22Rv1 (cell line): ENCODE data around the gene TMEM213.

Experiments
- H3K27ac ChIP-seq: fragments of 450-650 bp; 2 replicates; pipeline ENCODE4 v1.5.1; 2017
- ZFX ChIP-seq: fragments of 450-650 bp; IDR thresholded peaks from 2 replicates; pipeline ENCODE4 v1.6.1; 2017; ENCODE audit warnings: antibody characterized with exemption, borderline replicate concordance
- TF ChIP-seq, protein P1 (sequence below): fragments of 450-650 bp; IDR thresholded peaks from 2 replicates; pipeline ENCODE4 v1.5.1; 2017; ENCODE audit warnings: mild to moderate bottlenecking

TMEM213 gene

DNA sequence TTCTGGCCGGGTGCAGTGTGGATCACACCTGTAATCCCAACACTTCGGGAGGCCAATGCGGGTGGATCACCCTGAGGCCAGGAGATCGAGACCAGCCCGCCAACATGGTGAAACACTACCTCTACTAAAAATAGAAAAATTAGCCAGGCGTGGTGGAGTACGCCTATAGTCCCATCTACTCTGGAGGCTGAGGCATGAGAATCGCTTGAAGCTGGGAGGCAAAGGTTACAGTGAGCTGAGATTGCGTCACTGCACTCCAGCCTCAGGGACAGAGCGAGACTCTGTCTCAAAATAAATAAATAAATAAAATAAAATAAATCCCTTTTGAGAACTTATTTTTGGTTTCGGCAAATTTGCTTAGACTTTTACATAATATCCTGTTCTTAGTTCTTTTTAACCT, 31.5 kb downstream of the TMEM213 start:
- TF ChIP-seq, protein P1, sequence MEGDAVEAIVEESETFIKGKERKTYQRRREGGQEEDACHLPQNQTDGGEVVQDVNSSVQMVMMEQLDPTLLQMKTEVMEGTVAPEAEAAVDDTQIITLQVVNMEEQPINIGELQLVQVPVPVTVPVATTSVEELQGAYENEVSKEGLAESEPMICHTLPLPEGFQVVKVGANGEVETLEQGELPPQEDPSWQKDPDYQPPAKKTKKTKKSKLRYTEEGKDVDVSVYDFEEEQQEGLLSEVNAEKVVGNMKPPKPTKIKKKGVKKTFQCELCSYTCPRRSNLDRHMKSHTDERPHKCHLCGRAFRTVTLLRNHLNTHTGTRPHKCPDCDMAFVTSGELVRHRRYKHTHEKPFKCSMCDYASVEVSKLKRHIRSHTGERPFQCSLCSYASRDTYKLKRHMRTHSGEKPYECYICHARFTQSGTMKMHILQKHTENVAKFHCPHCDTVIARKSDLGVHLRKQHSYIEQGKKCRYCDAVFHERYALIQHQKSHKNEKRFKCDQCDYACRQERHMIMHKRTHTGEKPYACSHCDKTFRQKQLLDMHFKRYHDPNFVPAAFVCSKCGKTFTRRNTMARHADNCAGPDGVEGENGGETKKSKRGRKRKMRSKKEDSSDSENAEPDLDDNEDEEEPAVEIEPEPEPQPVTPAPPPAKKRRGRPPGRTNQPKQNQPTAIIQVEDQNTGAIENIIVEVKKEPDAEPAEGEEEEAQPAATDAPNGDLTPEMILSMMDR, result no peak
- TF ChIP-seq ZFX, result no peak
- H3K27ac ChIP-seq, result no peak overlapping the region

DNA sequence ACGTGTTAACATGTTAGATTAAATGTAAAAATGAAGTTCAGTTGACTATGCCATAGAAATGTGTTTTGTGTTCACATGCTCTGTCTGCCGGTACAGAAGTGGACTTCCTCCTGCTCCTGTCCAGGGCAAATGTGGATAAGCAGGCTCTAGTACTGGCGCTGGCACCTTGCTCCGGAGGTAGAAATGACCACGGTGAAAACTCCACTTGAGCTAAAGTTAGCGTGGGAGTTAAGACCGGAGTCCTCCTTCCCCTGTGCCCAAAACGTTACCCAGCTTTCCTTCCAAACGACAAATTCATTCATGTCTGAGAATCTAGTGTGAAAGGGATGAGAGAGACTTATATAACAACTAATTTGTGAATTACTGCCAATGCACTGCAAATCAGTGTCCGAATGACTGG, 35.2 kb downstream of the TMEM213 start:
- no peak overlapping the region for H3K27ac ChIP-seq
- no peak for TF ChIP-seq ZFX
- TF ChIP-seq, protein P1, result no peak

DNA sequence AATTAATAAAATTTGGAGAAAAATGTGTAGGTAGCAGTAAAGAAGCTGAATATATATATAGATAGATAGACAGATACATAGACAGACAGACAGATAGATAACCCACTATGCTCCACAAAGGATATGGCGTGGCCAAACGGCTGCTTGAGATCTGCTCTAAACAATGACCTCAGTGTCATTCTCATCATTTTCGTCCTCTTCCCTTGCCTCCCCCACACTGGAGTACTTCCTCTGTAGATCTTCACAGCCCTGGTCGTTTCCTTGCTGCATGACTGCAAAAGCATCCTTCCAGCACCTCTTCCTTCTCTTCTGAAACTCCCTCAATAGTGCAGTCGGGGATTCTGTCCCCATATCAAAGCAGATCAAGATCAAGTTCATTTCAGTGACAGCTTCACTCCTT, 35.8 kb downstream of the TMEM213 start:
- no peak for TF ChIP-seq ZFX
- TF ChIP-seq, protein P1, result no peak
- no peak overlapping the region for H3K27ac ChIP-seq

DNA sequence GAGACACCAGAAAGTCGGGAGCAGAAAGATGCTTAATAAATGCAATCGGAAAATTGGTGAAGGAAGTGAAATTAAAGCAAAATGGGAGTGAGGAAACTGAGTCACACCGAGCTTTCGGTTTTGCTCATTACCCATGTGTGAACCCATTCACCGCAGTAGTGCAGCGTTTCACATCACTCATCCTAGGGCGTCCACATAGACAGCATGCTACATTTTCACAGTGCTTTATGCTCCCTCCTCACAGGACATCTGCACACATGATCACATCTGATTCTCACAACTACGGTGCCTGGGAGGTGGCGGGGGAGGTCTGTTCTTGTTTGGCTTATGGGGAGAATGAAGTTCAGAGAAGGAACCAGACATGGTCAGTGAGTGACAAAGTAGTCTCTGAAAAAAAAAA, 36.8 kb downstream of the TMEM213 start:
- TF ChIP-seq, protein P1, result no peak
- no peak for TF ChIP-seq ZFX
- no peak overlapping the region for H3K27ac ChIP-seq

DNA sequence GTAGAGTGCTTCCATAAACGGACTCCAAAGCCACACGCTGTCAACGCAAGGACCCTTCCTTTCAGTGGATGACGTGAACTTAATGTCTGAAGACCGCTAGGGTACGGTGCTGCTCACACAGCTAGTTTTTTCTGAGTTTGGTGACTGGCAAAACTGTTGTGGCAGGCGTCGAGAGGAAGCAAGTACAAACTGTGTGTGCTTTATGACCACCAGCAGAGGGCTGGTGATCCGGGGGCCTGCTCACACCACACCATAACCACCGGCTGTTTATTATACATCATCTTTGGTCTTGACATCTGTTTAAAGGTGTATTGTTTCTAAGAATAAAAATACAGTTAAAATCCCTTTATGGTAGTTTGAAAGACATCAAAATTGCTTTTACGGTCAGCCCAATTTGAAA, 37.3 kb downstream of the TMEM213 start:
- no peak overlapping the region for H3K27ac ChIP-seq
- TF ChIP-seq, protein P1, result no peak
- no peak for TF ChIP-seq ZFX

DNA sequence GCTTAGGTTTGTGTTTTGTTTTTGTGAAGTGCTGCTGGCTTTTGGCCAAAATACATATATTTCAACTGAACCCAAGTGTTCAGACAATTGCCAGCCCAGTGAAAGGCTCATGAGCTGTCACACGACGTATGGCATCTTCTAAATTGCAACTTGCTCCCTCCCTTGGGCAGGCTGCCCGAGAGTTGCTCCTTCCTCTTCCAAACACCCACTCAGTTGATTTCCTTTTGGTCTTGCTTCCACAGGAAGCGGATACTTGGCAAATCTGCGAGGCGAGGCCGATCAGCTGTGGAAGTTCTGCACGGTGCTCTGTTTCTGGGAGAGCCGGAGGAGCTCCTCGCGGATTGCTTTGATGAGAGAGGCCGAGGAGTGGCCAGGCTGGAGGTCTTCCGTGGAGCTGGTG, 39.8 kb downstream of the TMEM213 start:
- TF ChIP-seq, protein P1, result no peak
- no peak for TF ChIP-seq ZFX
- no peak overlapping the region for H3K27ac ChIP-seq

DNA sequence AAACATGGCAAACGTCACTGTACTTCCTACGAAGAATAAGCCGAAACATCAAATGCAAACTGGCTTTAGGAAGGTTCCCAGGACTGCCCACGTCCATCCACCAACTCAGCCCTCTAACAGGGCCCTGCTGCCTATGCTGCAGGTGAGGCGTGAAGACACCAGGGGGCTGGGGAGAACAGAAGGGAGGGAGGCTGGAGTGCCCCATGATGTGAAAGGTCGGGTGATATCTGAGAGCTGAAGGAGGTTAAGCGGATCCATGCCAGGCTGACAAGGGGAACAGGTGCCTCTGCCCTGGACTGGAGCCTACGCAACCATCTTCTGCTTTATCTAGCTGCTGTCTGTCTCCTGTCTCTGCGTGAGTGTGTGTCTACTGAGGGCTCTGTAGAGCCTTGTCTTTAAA, 40.4 kb downstream of the TMEM213 start:
- no peak overlapping the region for H3K27ac ChIP-seq
- TF ChIP-seq ZFX, result no peak
- TF ChIP-seq, protein P1, result no peak
